HEK293 (cell line): ENCODE data around the gene INSM2.

Experiments
- BCL11A ChIP-seq: fragments of 450-650 bp; formaldehyde crosslinking; IDR thresholded peaks from 2 replicates; pipeline ENCODE4 v1.5.1; 2016; ENCODE audit warnings: low read depth, missing biosample characterization, missing genetic modification characterization
- ELK4 ChIP-seq: IDR thresholded peaks from 2 replicates; pipeline ENCODE4 v1.6.1; 2011; ENCODE audit warnings: mild to moderate bottlenecking, low read depth, low read length, borderline replicate concordance
- INSM2 ChIP-seq: fragments of 450-650 bp; formaldehyde crosslinking; IDR thresholded peaks from 2 replicates; pipeline ENCODE4 v1.5.1; 2016; ENCODE audit warnings: missing biosample characterization, missing genetic modification characterization
- KLF10 ChIP-seq: fragments of 450-650 bp; IDR thresholded peaks from 2 replicates; pipeline ENCODE4 v1.5.1; 2018; ENCODE audit warnings: missing biosample characterization, mild to moderate bottlenecking, missing genetic modification characterization
- KLF7 ChIP-seq: fragments of 450-650 bp; formaldehyde crosslinking; IDR thresholded peaks from 2 replicates; pipeline ENCODE4 v1.5.1; 2016; ENCODE audit warnings: missing biosample characterization, missing genetic modification characterization, borderline replicate concordance
- KLF8 ChIP-seq: fragments of 450-650 bp; formaldehyde crosslinking; IDR thresholded peaks from 2 replicates; pipeline ENCODE4 v1.5.1; 2016; ENCODE audit warnings: missing biosample characterization, missing genetic modification characterization
- RBAK ChIP-seq: fragments of 450-650 bp; formaldehyde crosslinking; IDR thresholded peaks from 2 replicates; pipeline ENCODE4 v1.5.1; 2016; ENCODE audit warnings: missing biosample characterization, missing genetic modification characterization
- TSHZ1 ChIP-seq: fragments of 450-650 bp; formaldehyde crosslinking; IDR thresholded peaks from 2 replicates; pipeline ENCODE4 v1.5.1; 2016; ENCODE audit warnings: missing biosample characterization, missing genetic modification characterization, borderline replicate concordance
- YY2 ChIP-seq: fragments of 450-650 bp; formaldehyde crosslinking; IDR thresholded peaks from 2 replicates; pipeline ENCODE4 v1.5.1; 2016; ENCODE audit warnings: missing biosample characterization, missing genetic modification characterization
- ZBTB11 ChIP-seq: fragments of 450-650 bp; formaldehyde crosslinking; conservative IDR thresholded peaks from 2 replicates; pipeline ENCODE4 v1.5.1; 2016; ENCODE audit warnings: low read depth, missing biosample characterization, missing genetic modification characterization
- ZBTB8A ChIP-seq: fragments of 450-650 bp; formaldehyde crosslinking; IDR thresholded peaks from 2 replicates; pipeline ENCODE4 v1.5.1; 2016; ENCODE audit warnings: missing biosample characterization, missing genetic modification characterization
- ZNF19 ChIP-seq: fragments of 450-650 bp; formaldehyde crosslinking; IDR thresholded peaks from 2 replicates; pipeline ENCODE4; 2016; ENCODE audit warnings: missing biosample characterization, missing genetic modification characterization, low read depth
- ZNF211 ChIP-seq: fragments of 450-650 bp; formaldehyde crosslinking; IDR thresholded peaks from 2 replicates; pipeline ENCODE4 v1.5.1; 2016; ENCODE audit warnings: low read depth, missing biosample characterization, missing genetic modification characterization
- ZNF214 ChIP-seq: fragments of 450-650 bp; formaldehyde crosslinking; IDR thresholded peaks from 2 replicates; pipeline ENCODE4 v1.5.1; 2017; ENCODE audit warnings: missing biosample characterization, mild to moderate bottlenecking, missing genetic modification characterization, borderline replicate concordance
- ZNF23 ChIP-seq: fragments of 450-650 bp; formaldehyde crosslinking; IDR thresholded peaks from 2 replicates; pipeline ENCODE4 v1.5.1; 2016; ENCODE audit warnings: missing biosample characterization, missing genetic modification characterization, borderline replicate concordance
- ZNF266 ChIP-seq: fragments of 450-650 bp; formaldehyde crosslinking; IDR thresholded peaks from 2 replicates; pipeline ENCODE4 v1.5.1; 2016; ENCODE audit warnings: missing biosample characterization, missing genetic modification characterization, low read depth
- ZNF280C ChIP-seq: fragments of 450-650 bp; formaldehyde crosslinking; IDR thresholded peaks from 2 replicates; pipeline ENCODE4 v1.5.1; 2016; ENCODE audit warnings: missing biosample characterization, missing genetic modification characterization
- ZNF426 ChIP-seq: fragments of 450-650 bp; formaldehyde crosslinking; IDR thresholded peaks from 2 replicates; pipeline ENCODE4 v1.5.1; 2017; ENCODE audit warnings: missing biosample characterization, missing genetic modification characterization, mild to moderate bottlenecking, inconsistent platforms, moderate library complexity
- ZNF449 ChIP-seq: fragments of 450-650 bp; formaldehyde crosslinking; IDR thresholded peaks from 2 replicates; pipeline ENCODE4 v1.5.1; 2017; ENCODE audit warnings: missing biosample characterization, mild to moderate bottlenecking, missing genetic modification characterization, moderate library complexity
- ZNF571 ChIP-seq: fragments of 450-650 bp; formaldehyde crosslinking; IDR thresholded peaks from 2 replicates; pipeline ENCODE4 v1.5.0; 2017; ENCODE audit warnings: missing biosample characterization, missing genetic modification characterization
- ZNF623 ChIP-seq: fragments of 450-650 bp; formaldehyde crosslinking; IDR thresholded peaks from 2 replicates; pipeline ENCODE4 v1.5.1; 2016; ENCODE audit warnings: missing biosample characterization, missing genetic modification characterization
- ZNF645 ChIP-seq: fragments of 450-650 bp; formaldehyde crosslinking; IDR thresholded peaks from 2 replicates; pipeline ENCODE4; 2016; ENCODE audit warnings: missing biosample characterization, missing genetic modification characterization
- ZNF768 ChIP-seq: fragments of 450-650 bp; formaldehyde crosslinking; IDR thresholded peaks from 2 replicates; pipeline ENCODE4 v1.5.1; 2018; ENCODE audit warnings: missing biosample characterization, mild to moderate bottlenecking, missing genetic modification characterization
- ZNF837 ChIP-seq: fragments of 450-650 bp; formaldehyde crosslinking; IDR thresholded peaks from 2 replicates; pipeline ENCODE4 v1.5.1; 2016; ENCODE audit warnings: missing biosample characterization, missing genetic modification characterization
- ZXDB ChIP-seq: fragments of 450-650 bp; formaldehyde crosslinking; IDR thresholded peaks from 2 replicates; pipeline ENCODE4 v1.5.1; 2016; ENCODE audit warnings: missing biosample characterization, missing genetic modification characterization

INSM2 gene

GRCh38 chr14:35534873-35535482 is 1.0 kb downstream of the INSM2 start (continued):
- TF ChIP-seq ZNF645 (tag by site-specific recombination) (no peak), ZBTB8A (tag by site-specific recombination) (no peak), BCL11A (tag by site-specific recombination) (peak; percentile 49; the same call in 1 of the 2 replicates), ZNF23 (tag by site-specific recombination) (no peak), KLF8 (tag by site-specific recombination) (peak; percentile 74), ZNF214 (tag by site-specific recombination) (no peak), YY2 (tag by site-specific recombination) (no peak), ELK4 (no peak), ZNF280C (tag by site-specific recombination) (no peak), KLF10 (tag by site-specific recombination) (no peak), ZNF571 (tag by site-specific recombination) (no peak), ZNF266 (tag by site-specific recombination) (no peak), INSM2 (no peak), ZBTB11 (no peak), ZNF768 (no peak), RBAK (no peak), ZNF426 (no peak), ZNF211 (no peak), ZXDB (tag by site-specific recombination) (peak; percentile 75; the same call in 1 of the 2 replicates), TSHZ1 (tag by site-specific recombination) (no peak), ZNF449 (tag by site-specific recombination) (no peak), ZNF623 (tag by site-specific recombination) (peak; percentile 14), KLF7 (tag by site-specific recombination) (peak; percentile 71; the same call in 1 of the 2 replicates), ZNF837 (tag by site-specific recombination) (no peak), ZNF19 (tag by site-specific recombination) (no peak)
